MM.1S (cell line): ENCODE results near the gene LHPP.

Experiments
- DNase-seq: peaks from one replicate; pipeline ENCODE4 v3.0.0-alpha.2; 2015
- H2AFZ ChIP-seq: fragments of 300-600 bp; sonication (generic); 2 replicates; pipeline ENCODE4 v1.6.0; 2016; ENCODE audit warnings: antibody characterized with exemption, low read length
- H3F3A ChIP-seq: fragments of 300-600 bp; sonication (generic); 2 replicates; pipeline ENCODE4 v1.6.1; 2016; ENCODE audit warnings: mild to moderate bottlenecking, antibody characterized with exemption, low read length, moderate library complexity, mixed read lengths; ENCODE audit not compliant: insufficient read depth
- H3K27ac ChIP-seq: fragments of 300-600 bp; sonication (generic); 2 replicates; pipeline ENCODE4 v1.5.1; 2016; ENCODE audit warnings: mild to moderate bottlenecking, low read length
- H3K27me3 ChIP-seq: fragments of 300-600 bp; sonication (generic); replicated peaks from 2 replicates; pipeline ENCODE4 v1.6.0; 2016; ENCODE audit warnings: low read length; ENCODE audit not compliant: insufficient read depth
- H3K36me3 ChIP-seq: fragments of 300-600 bp; sonication (generic); replicated peaks from 2 replicates; pipeline ENCODE4 v1.6.1; 2016; ENCODE audit warnings: mild to moderate bottlenecking, low read length, mixed read lengths; ENCODE audit not compliant: insufficient read depth
- H3K4me1 ChIP-seq: fragments of 300-600 bp; sonication (generic); 2 replicates; pipeline ENCODE4 v1.6.1; 2016; ENCODE audit warnings: low read length, mixed read lengths
- H3K4me2 ChIP-seq: fragments of 300-600 bp; sonication (generic); 2 replicates; pipeline ENCODE4 v1.6.0; 2016; ENCODE audit warnings: low read depth, low read length
- H3K4me3 ChIP-seq: fragments of 300-600 bp; sonication (generic); 2 replicates; pipeline ENCODE4 v1.5.1; 2016; ENCODE audit warnings: low read length, mixed read lengths
- H3K79me2 ChIP-seq: fragments of 300-600 bp; sonication (generic); 2 replicates; pipeline ENCODE4 v1.6.1; 2016; ENCODE audit warnings: mixed run types, low read length, mixed read lengths
- H3K9ac ChIP-seq: fragments of 300-600 bp; sonication (generic); 2 replicates; pipeline ENCODE4 v1.6.1; 2016; ENCODE audit warnings: low read length, mixed read lengths
- H3K9me2 ChIP-seq: fragments of 300-600 bp; sonication (generic); replicated peaks from 2 replicates; pipeline ENCODE4 v1.6.1; 2016; ENCODE audit warnings: mild to moderate bottlenecking, low read length, mixed read lengths; ENCODE audit not compliant: insufficient read depth
- H3K9me3 ChIP-seq: fragments of 300-600 bp; sonication (generic); replicated peaks from 2 replicates; pipeline ENCODE4 v1.6.1; 2016; ENCODE audit warnings: mild to moderate bottlenecking, low read length, mixed read lengths; ENCODE audit not compliant: insufficient read depth
- H4K20me1 ChIP-seq: fragments of 300-600 bp; sonication (generic); 2 replicates; pipeline ENCODE4 v1.6.1; 2016; ENCODE audit warnings: mild to moderate bottlenecking, low read length, moderate library complexity, mixed read lengths; ENCODE audit not compliant: insufficient read depth
- EZH2 ChIP-seq: fragments of 300-600 bp; sonication (generic); optimal IDR thresholded peaks from 2 replicates; pipeline ENCODE3; 2017; ENCODE audit warnings: low read depth, mild to moderate bottlenecking, antibody characterized with exemption, low read length, mixed read lengths
- EZH2phosphoT487 ChIP-seq: fragments of 300-600 bp; sonication (generic); IDR thresholded peaks from 2 replicates; pipeline ENCODE4 v1.6.1; 2018; ENCODE audit warnings: antibody characterized with exemption, low read length
- TF ChIP-seq, protein P1 (sequence below): fragments of 300-600 bp; sonication (generic); IDR thresholded peaks from 2 replicates; pipeline ENCODE4 v1.5.1; 2016; ENCODE audit warnings: antibody characterized with exemption, low read length, mixed read lengths

The LHPP gene

DNA sequence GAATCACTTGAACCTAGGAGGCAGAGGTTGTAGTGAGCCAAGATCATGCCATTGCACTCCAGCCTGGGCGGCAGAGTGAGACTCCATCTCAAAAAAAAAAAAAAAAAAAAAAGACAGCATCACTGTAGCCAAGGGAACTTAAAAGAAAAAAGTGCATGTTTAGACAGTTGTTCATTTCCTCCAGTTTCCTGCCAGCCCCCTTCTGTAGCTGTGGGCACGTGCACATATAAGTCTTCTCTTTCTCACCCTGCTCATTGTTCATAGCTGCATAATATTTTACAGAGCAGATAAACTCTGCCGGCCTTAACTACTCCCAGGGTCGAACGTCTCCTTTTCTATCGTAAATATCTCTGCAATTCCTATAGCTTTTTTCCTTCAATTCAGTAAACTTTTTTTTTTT is 132.6 kb downstream of the LHPP start:
- Histone ChIP-seq H3K9me2 (no peaks in the 10 kb centered on the region), H3F3A (no peaks in the 10 kb centered on the region), H4K20me1 (no peaks in the 10 kb centered on the region), H3K9me3 (no peaks in the 10 kb centered on the region), H3K79me2 (no peaks in the 10 kb centered on the region), H2AFZ (no peak overlapping the region), H3K36me3 (no peaks in the 10 kb centered on the region), H3K27ac (no peak overlapping the region), H3K4me3 (no peak overlapping the region), H3K4me1 (no peaks in the 10 kb centered on the region), H3K4me2 (no peak overlapping the region), H3K27me3 (peaks cover 11% of the 10 kb centered on the region; the same call in 1 of the 2 replicates), H3K9ac (no peak overlapping the region)
- no peak for DNase-seq
- TF ChIP-seq EZH2 (no peak), EZH2phosphoT487 (no peak)
- TF ChIP-seq, protein P1, sequence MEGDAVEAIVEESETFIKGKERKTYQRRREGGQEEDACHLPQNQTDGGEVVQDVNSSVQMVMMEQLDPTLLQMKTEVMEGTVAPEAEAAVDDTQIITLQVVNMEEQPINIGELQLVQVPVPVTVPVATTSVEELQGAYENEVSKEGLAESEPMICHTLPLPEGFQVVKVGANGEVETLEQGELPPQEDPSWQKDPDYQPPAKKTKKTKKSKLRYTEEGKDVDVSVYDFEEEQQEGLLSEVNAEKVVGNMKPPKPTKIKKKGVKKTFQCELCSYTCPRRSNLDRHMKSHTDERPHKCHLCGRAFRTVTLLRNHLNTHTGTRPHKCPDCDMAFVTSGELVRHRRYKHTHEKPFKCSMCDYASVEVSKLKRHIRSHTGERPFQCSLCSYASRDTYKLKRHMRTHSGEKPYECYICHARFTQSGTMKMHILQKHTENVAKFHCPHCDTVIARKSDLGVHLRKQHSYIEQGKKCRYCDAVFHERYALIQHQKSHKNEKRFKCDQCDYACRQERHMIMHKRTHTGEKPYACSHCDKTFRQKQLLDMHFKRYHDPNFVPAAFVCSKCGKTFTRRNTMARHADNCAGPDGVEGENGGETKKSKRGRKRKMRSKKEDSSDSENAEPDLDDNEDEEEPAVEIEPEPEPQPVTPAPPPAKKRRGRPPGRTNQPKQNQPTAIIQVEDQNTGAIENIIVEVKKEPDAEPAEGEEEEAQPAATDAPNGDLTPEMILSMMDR, result no peak

DNA sequence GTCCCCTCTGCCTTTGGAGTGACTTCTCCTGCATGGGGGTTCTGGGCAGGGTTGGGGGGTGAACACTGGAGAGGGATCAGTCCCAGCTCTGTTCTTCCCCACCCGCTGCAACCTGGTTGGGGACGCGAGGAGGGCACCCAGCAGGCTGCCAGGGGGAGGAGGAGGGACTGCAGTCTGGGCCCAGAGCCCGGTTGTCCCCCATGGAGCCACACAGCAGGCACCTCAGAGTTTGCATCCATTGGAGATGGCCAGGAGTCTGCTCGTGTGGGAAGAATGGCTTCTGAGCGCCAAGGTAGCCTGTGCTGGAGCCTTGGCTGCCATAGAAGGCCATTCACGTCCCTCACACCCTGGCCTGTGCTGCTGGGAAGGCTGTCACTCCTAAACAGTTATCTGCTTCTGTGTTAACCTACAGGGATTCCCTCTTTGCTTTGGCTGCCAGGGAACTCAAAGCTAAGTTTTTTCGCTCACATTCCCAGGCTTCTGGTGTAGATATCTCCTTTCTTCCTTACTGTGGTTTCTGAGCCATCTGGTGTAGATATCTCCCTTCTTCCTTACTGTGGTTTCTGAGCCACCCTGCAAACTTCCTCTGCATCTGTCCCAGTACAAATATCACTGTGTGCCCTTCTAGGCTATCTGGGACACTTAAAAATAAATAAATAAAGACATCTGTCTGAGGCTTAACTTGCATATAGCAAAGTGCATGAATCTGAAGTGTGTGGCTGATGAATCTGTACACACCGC is 133.7 kb downstream of the LHPP start:
- Histone ChIP-seq H3K9me2 (no peaks in the 10 kb centered on the region), H4K20me1 (no peaks in the 10 kb centered on the region), H3K9me3 (no peaks in the 10 kb centered on the region), H3K4me3 (no peak overlapping the region), H3K36me3 (no peaks in the 10 kb centered on the region), H3K79me2 (no peaks in the 10 kb centered on the region), H3K4me1 (no peaks in the 10 kb centered on the region), H3K27ac (no peak overlapping the region), H2AFZ (no peak overlapping the region), H3K9ac (no peak overlapping the region), H3K4me2 (no peak overlapping the region), H3F3A (no peaks in the 10 kb centered on the region), H3K27me3 (peaks cover 11% of the 10 kb centered on the region; the same call in 1 of the 2 replicates)
- no peak for DNase-seq
- no peak for TF ChIP-seq EZH2
- TF ChIP-seq EZH2phosphoT487, result no peak
- TF ChIP-seq, protein P1, result no peak

DNA sequence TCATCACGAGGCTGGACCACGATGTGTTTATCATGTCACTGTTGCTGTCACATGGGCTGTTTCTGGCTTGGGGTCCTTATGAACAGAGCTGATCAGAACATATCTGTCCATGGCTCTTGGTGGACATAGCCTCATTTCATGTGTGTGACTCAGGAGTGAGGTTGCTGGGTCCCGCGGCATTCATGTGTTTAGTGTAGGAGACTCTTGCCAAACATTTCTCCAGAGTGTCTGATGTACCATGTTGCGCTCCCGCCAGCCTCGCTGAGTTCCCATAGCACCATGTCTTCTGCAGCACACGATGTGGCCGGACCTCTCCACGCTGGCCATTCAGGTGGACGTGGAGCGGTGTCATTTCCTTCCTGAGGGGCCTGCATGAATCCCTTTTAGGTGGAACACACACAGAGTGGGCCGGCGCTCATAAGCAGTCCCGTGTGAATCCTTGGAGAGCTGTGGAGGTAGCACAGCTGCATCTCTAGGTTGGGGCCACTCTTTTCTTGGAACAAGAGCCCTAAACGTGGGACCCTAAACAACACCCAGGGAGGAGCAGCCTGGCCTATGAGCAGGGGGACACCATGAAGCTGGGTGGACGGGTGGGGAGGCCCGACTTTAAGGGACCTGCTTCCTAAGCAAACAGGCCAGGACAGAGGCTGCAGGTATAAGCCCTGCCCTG is 134.6 kb downstream of the LHPP start:
- no peaks in the 10 kb centered on the region for H3K9me2 ChIP-seq
- no peak for DNase-seq
- no peaks in the 10 kb centered on the region for H3K79me2 ChIP-seq
- peaks cover 11% of the 10 kb centered on the region; the same call in 1 of the 2 replicates for H3K27me3 ChIP-seq
- TF ChIP-seq EZH2phosphoT487 (no peak), EZH2 (no peak)
- TF ChIP-seq, protein P1, result no peak
- no peaks in the 10 kb centered on the region for H3F3A ChIP-seq
- no peak overlapping the region for H2AFZ ChIP-seq
- no peaks in the 10 kb centered on the region for H3K9me3 ChIP-seq
- no peak overlapping the region for H3K4me3 ChIP-seq
- H3K9ac ChIP-seq, result no peak overlapping the region
- H3K4me1 ChIP-seq, result no peaks in the 10 kb centered on the region
- H3K36me3 ChIP-seq, result no peaks in the 10 kb centered on the region
- no peak overlapping the region for H3K27ac ChIP-seq
- H3K4me2 ChIP-seq, result no peak overlapping the region
- no peaks in the 10 kb centered on the region for H4K20me1 ChIP-seq
